Endothelial cell (in vitro differentiated cells): Measurements from ENCODE around the gene MYBL2. TPM values are rescaled to one million over a fixed set of nuclear protein-coding genes. Genes with fewer than 3 reads are reported as not detected.

Experiments
- DNase-seq: peaks from one replicate; pipeline ENCODE4 v3.0.0; 2021; ENCODE audit warnings: low spot score
- H3K27ac Mint-ChIP-seq: one replicate; pipeline ENCODE4 v1.8.0; 2021; ENCODE audit warnings: mixed read lengths, inconsistent platforms; ENCODE audit not compliant: unreplicated experiment
- H3K27me3 Mint-ChIP-seq: one replicate; pipeline ENCODE4 v1.8.0; 2021; ENCODE audit warnings: mild to moderate bottlenecking, moderate library complexity, mixed read lengths, inconsistent platforms; ENCODE audit not compliant: unreplicated experiment
- H3K36me3 Mint-ChIP-seq: one replicate; pipeline ENCODE4 v1.8.0; 2021; ENCODE audit warnings: mild to moderate bottlenecking, low read depth, mixed read lengths, inconsistent platforms; ENCODE audit not compliant: unreplicated experiment
- H3K4me1 Mint-ChIP-seq: one replicate; pipeline ENCODE4 v1.8.0; 2021; ENCODE audit warnings: mild to moderate bottlenecking, mixed read lengths, inconsistent platforms; ENCODE audit not compliant: unreplicated experiment
- H3K4me3 Mint-ChIP-seq: one replicate; pipeline ENCODE4 v1.8.0; 2021; ENCODE audit warnings: mild to moderate bottlenecking, mixed read lengths, inconsistent platforms; ENCODE audit not compliant: unreplicated experiment
- H3K9me3 Mint-ChIP-seq: one replicate; pipeline ENCODE4 v1.8.0; 2021; ENCODE audit warnings: mixed read lengths, inconsistent platforms; ENCODE audit not compliant: unreplicated experiment
- total RNA-seq: library from RNA; stranded (reverse); fragmentation: NEBNext Ultra II Directional; extraction: Animal tissue kit (Norgen Biotek cat#: 25700); gene quantifications from one replicate; pipeline ENCODE4 v1.2.1, GENCODE V29; 2021; ENCODE audit not compliant: unreplicated experiment
- TF ChIP-seq, protein P1 (sequence below): fragments of 200-600 bp; sonication (generic); IDR thresholded peaks from one replicate; pipeline ENCODE4 v1.5.0; 2021; ENCODE audit warnings: antibody characterized with exemption; ENCODE audit not compliant: unreplicated experiment

MYBL2 gene
- total RNA-seq, 1 donor from 2014 or later = 20.8 TPM

DNA sequence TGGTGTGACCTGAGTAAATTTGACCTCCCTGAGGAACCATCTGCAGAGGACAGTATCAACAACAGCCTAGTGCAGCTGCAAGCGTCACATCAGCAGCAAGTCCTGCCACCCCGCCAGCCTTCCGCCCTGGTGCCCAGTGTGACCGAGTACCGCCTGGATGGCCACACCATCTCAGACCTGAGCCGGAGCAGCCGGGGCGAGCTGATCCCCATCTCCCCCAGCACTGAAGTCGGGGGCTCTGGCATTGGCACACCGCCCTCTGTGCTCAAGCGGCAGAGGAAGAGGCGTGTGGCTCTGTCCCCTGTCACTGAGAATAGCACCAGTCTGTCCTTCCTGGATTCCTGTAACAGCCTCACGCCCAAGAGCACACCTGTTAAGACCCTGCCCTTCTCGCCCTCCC lies 35.6 kb downstream of the MYBL2 start:
- Mint-ChIP-seq H3K9me3 (no peaks in the 10 kb centered on the region), H3K4me1 (no peaks in the 10 kb centered on the region), H3K36me3 (peaks cover 4% of the 10 kb centered on the region), H3K27me3 (no peaks in the 10 kb centered on the region), H3K27ac (no peak overlapping the region), H3K4me3 (no peak overlapping the region)
- TF ChIP-seq, protein P1, sequence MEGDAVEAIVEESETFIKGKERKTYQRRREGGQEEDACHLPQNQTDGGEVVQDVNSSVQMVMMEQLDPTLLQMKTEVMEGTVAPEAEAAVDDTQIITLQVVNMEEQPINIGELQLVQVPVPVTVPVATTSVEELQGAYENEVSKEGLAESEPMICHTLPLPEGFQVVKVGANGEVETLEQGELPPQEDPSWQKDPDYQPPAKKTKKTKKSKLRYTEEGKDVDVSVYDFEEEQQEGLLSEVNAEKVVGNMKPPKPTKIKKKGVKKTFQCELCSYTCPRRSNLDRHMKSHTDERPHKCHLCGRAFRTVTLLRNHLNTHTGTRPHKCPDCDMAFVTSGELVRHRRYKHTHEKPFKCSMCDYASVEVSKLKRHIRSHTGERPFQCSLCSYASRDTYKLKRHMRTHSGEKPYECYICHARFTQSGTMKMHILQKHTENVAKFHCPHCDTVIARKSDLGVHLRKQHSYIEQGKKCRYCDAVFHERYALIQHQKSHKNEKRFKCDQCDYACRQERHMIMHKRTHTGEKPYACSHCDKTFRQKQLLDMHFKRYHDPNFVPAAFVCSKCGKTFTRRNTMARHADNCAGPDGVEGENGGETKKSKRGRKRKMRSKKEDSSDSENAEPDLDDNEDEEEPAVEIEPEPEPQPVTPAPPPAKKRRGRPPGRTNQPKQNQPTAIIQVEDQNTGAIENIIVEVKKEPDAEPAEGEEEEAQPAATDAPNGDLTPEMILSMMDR = no peak
- no peak for DNase-seq

DNA sequence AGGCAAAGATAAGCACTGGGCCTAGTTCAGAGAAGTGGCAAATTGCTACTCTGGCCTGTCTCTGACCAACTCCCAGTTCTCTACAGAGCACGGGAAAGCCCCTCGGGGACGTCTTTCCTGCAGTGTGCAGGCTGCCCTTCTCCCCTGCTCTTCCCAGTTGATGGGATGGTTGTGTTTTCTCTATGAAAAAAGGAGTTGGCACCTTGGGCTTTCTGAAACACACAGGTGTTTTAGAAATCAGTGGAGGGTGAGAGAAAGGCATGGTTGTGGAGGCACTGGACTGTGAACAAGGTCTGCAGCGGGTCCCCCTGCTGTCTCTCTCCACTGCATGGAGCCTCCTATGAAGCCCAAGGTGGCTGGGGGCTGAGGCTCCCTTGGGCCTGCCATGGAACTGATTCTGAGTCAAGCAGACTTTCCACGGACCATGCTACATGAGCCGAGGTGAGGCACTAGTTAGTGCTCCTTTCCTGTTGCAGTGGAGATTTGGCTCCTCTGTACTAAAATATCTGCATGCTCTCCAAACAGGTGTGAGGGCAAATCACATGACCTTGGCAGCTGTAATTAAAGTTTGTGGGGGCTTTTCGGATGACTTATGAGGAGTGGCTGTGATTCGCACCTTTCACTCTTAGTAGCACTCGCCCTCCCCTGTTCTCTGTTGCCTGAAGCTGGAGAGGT lies 43.6 kb downstream of the MYBL2 start:
- Mint-ChIP-seq H3K4me1 (no peaks in the 10 kb centered on the region), H3K27ac (no peak overlapping the region), H3K27me3 (peaks cover 8% of the 10 kb centered on the region), H3K4me3 (no peak overlapping the region), H3K36me3 (peaks cover 17% of the 10 kb centered on the region), H3K9me3 (no peaks in the 10 kb centered on the region)
- TF ChIP-seq, protein P1 = no peak
- no peak for DNase-seq

DNA sequence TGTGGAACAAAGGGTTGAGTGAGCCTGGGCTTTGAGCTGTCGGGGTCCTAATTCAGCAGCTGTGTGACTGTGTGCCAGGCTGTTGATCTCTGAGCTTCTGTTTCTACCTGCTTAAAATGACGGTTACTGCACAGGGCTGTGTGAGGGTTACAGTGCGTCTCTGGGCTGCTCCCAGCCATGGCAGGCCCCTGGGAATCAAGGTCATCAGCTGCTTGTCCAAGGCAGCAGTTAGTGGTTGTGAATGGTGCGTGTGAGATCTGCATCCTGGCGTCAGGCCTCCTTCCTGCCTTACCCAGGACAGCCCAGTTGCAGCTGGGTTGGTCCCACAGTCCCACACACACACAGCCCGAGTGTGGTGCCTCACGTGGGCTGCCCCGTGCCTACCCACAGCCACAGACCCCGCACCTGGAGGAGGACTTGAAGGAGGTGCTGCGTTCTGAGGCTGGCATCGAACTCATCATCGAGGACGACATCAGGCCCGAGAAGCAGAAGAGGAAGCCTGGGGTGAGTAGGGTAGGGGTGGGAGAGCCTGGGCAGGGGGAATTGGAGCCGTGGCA lies 44.3 kb downstream of the MYBL2 start:
- DNase-seq = no peak
- no peak overlapping the region for H3K27ac Mint-ChIP-seq
- TF ChIP-seq, protein P1 = no peak
- no peak overlapping the region for H3K4me3 Mint-ChIP-seq
- H3K9me3 Mint-ChIP-seq = no peaks in the 10 kb centered on the region
- H3K4me1 Mint-ChIP-seq = no peaks in the 10 kb centered on the region
- peaks cover 8% of the 10 kb centered on the region for H3K27me3 Mint-ChIP-seq
- peaks cover 14% of the 10 kb centered on the region for H3K36me3 Mint-ChIP-seq

DNA sequence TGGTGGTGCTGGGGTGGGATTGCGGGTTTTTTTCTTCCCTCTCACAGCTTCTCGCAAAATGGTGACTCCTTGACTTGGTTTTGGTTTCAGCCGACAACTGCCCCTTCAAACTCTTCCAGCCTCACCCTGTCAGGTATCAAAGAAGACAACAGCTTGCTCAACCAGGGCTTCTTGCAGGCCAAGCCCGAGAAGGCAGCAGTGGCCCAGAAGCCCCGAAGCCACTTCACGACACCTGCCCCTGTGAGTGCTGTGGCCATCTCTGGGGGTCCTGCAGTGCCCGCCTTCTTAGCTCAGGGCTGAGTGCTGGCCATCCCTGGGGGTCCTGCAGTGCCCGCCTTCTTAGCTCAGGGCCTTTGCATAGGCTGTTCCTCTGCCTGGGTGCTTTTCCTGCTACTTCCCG lies 48.1 kb downstream of the MYBL2 start:
- Mint-ChIP-seq H3K27me3 (peaks cover 11% of the 10 kb centered on the region), H3K36me3 (peaks cover 13% of the 10 kb centered on the region), H3K4me1 (no peaks in the 10 kb centered on the region), H3K27ac (no peak overlapping the region), H3K4me3 (no peak overlapping the region), H3K9me3 (no peaks in the 10 kb centered on the region)
- DNase-seq = no peak
- TF ChIP-seq, protein P1 = no peak

DNA sequence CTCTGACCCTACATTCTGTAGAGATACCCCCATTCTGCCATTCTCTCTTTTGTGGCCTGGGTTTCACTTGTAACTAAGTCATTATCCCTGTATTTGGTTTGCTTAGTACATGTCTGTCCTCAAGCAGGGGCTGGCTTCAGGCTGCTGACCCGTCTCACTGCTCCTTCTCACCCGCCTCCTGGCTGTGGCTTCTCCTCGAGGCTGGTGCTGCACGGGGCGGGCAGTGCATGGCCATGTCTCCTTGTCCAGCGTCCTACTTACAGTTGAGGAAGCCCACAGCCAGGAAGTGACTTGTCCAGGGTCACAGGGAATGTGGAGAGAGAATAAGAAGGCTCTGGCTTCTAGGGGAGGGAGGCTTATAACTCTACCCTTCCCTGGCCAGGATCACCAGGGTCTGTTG lies 48.6 kb downstream of the MYBL2 start:
- Mint-ChIP-seq H3K27me3 (peaks cover 11% of the 10 kb centered on the region), H3K4me1 (no peaks in the 10 kb centered on the region), H3K27ac (no peak overlapping the region), H3K9me3 (no peaks in the 10 kb centered on the region), H3K4me3 (no peak overlapping the region), H3K36me3 (peaks cover 12% of the 10 kb centered on the region)
- TF ChIP-seq, protein P1 = no peak
- no peak for DNase-seq
